Adipocyte (in vitro differentiated cells): Measurements from ENCODE around the gene SLC9A5.
A peak's percentile ranks its signal among the peaks of the same experiment; 100 is the strongest.

Experiments
- DNase-seq: peaks from one replicate; pipeline ENCODE4 v3.0.0-alpha.2; 2015; ENCODE audit warnings: low read depth
- H3K27me3 ChIP-seq: replicated peaks from 2 replicates; pipeline ENCODE4 v1.7.0; 2013; ENCODE audit warnings: mild to moderate bottlenecking, low read length, moderate library complexity; ENCODE audit not compliant: control insufficient read depth, insufficient read depth
- H3K36me3 ChIP-seq: 2 replicates; pipeline ENCODE4 v1.7.0; 2013; ENCODE audit warnings: low read length, mild to moderate bottlenecking, moderate library complexity; ENCODE audit not compliant: control insufficient read depth, insufficient read depth, severe bottlenecking
- H3K4me1 ChIP-seq: 2 replicates; pipeline ENCODE4 v1.7.0; 2013; ENCODE audit warnings: mild to moderate bottlenecking, low read length, moderate library complexity; ENCODE audit not compliant: control insufficient read depth, insufficient read depth
- H3K4me3 ChIP-seq: 2 replicates; pipeline ENCODE4 v1.7.0; 2013; ENCODE audit warnings: mild to moderate bottlenecking, low read length, moderate library complexity
- H3K9ac ChIP-seq: 2 replicates; pipeline ENCODE4 v1.7.0; 2013; ENCODE audit warnings: mild to moderate bottlenecking, low read length, moderate library complexity
- H3K9me3 ChIP-seq: 2 replicates; pipeline ENCODE4 v1.7.0; 2013; ENCODE audit warnings: mild to moderate bottlenecking, low read length, moderate library complexity; ENCODE audit not compliant: control insufficient read depth

SLC9A5 gene

GRCh38 chr16:67244387-67245185 is 4.2 kb upstream of the SLC9A5 start:
- H3K4me1 ChIP-seq, result peaks cover 73% of the 10 kb centered on the region
- peak; percentile 85 for DNase-seq

GRCh38 chr16:67245186-67245585 is 3.6 kb upstream of the SLC9A5 start:
- Histone ChIP-seq H3K9me3 (no peaks in the 10 kb centered on the region), H3K4me3 (peak overlapping the region; percentile 92), H3K27me3 (no peaks in the 10 kb centered on the region), H3K4me1 (peaks cover 73% of the 10 kb centered on the region), H3K9ac (peak overlapping the region; percentile 90), H3K36me3 (no peaks in the 10 kb centered on the region)
- no peak for DNase-seq

More at GRCh38 chr16:67244387-67245185, 4.2 kb upstream of the SLC9A5 start:
- H3K9ac ChIP-seq, result peak overlapping the region; percentile 90
- H3K36me3 ChIP-seq, result peaks cover under 1% of the 10 kb centered on the region
- H3K9me3 ChIP-seq, result no peaks in the 10 kb centered on the region
- no peaks in the 10 kb centered on the region for H3K27me3 ChIP-seq
- peak overlapping the region; percentile 92 for H3K4me3 ChIP-seq

- peak overlapping the region; percentile 92 for H3K4me3 ChIP-seq
- no peaks in the 10 kb centered on the region for H3K27me3 ChIP-seq
- no peak for DNase-seq
- H3K4me1 ChIP-seq, result peaks cover 68% of the 10 kb centered on the region
- H3K9me3 ChIP-seq, result no peaks in the 10 kb centered on the region
- peak overlapping the region; percentile 90 for H3K9ac ChIP-seq
- no peaks in the 10 kb centered on the region for H3K36me3 ChIP-seq
Observed at GRCh38 chr16:67245674-67246080, 3.1 kb upstream of the SLC9A5 start.

- H3K9ac ChIP-seq, result peak overlapping the region; percentile 90
- DNase-seq, result peak; percentile 93
- no peaks in the 10 kb centered on the region for H3K9me3 ChIP-seq
- no peaks in the 10 kb centered on the region for H3K36me3 ChIP-seq
- peak overlapping the region; percentile 92 for H3K4me3 ChIP-seq
- no peaks in the 10 kb centered on the region for H3K27me3 ChIP-seq
- peaks cover 64% of the 10 kb centered on the region for H3K4me1 ChIP-seq
Observed at GRCh38 chr16:67246081-67246755, 2.6 kb upstream of the SLC9A5 start.

GRCh38 chr16:67246756-67247191 is 2.0 kb upstream of the SLC9A5 start:
- Histone ChIP-seq H3K4me3 (peak overlapping the region; percentile 92), H3K36me3 (no peaks in the 10 kb centered on the region), H3K9me3 (no peaks in the 10 kb centered on the region), H3K9ac (peak overlapping the region; percentile 90), H3K4me1 (peaks cover 59% of the 10 kb centered on the region), H3K27me3 (no peaks in the 10 kb centered on the region)
- DNase-seq, result no peak

GRCh38 chr16:67247192-67248072 is 1.3 kb upstream of the SLC9A5 start, which contains the start of gene FHOD1:
TSS of gene FHOD1 (minus strand) at chr16:67247481. CDS start at chr16:67247410, 71 bp downstream.
- Histone ChIP-seq H3K9ac (peak within 1 kb of the TSS; percentile 90), H3K27me3 (no peaks in the 10 kb centered on the region), H3K4me3 (peak within 1 kb of the TSS; percentile 92), H3K4me1 (peaks cover 53% of the 10 kb centered on the region), H3K36me3 (no peaks in the 10 kb centered on the region), H3K9me3 (no peaks in the 10 kb centered on the region)
- DNase-seq, result peak; percentile 99

- no peaks in the 10 kb centered on the region for H3K9me3 ChIP-seq
- DNase-seq, result no peak
- H3K9ac ChIP-seq, result peak overlapping the region; percentile 83
- no peaks in the 10 kb centered on the region for H3K27me3 ChIP-seq
- H3K4me3 ChIP-seq, result peak overlapping the region; percentile 92
- H3K36me3 ChIP-seq, result no peaks in the 10 kb centered on the region
- peaks cover 53% of the 10 kb centered on the region for H3K4me1 ChIP-seq
Observed at GRCh38 chr16:67248073-67248400, 742 bp upstream of the SLC9A5 start.

- no peaks in the 10 kb centered on the region for H3K36me3 ChIP-seq
- peak overlapping the region; percentile 83 for H3K9ac ChIP-seq
- peak overlapping the region; percentile 92 for H3K4me3 ChIP-seq
- H3K4me1 ChIP-seq, result peaks cover 39% of the 10 kb centered on the region
- H3K27me3 ChIP-seq, result no peaks in the 10 kb centered on the region
- H3K9me3 ChIP-seq, result no peaks in the 10 kb centered on the region
- no peak for DNase-seq
Observed at GRCh38 chr16:67249178-67250044, 632 bp downstream of the SLC9A5 start.

GRCh38 chr16:67250045-67250327 is 1.2 kb downstream of the SLC9A5 start:
- H3K4me1 ChIP-seq, result peaks cover 34% of the 10 kb centered on the region
- H3K27me3 ChIP-seq, result no peaks in the 10 kb centered on the region
- H3K4me3 ChIP-seq, result peak overlapping the region; percentile 92
- H3K36me3 ChIP-seq, result no peaks in the 10 kb centered on the region
- no peaks in the 10 kb centered on the region for H3K9me3 ChIP-seq
- no peak for DNase-seq
- H3K9ac ChIP-seq, result no peak overlapping the region

GRCh38 chr16:67252609-67253497 is 4.1 kb downstream of the SLC9A5 start:
- no peaks in the 10 kb centered on the region for H3K9me3 ChIP-seq
- DNase-seq, result no peak
- no peaks in the 10 kb centered on the region for H3K27me3 ChIP-seq
- no peak overlapping the region for H3K9ac ChIP-seq
- H3K4me1 ChIP-seq, result peaks cover 25% of the 10 kb centered on the region
- no peak overlapping the region for H3K4me3 ChIP-seq
- no peaks in the 10 kb centered on the region for H3K36me3 ChIP-seq
